SU-DHL-6 (cell line): Measurements from ENCODE around the gene GET4.

Experiments used
- H2AFZ ChIP-seq: fragments of 200-600 bp; sonication (generic); 2 replicates; pipeline ENCODE4 v1.6.1; 2014; ENCODE audit warnings: low read depth, mild to moderate bottlenecking, moderate library complexity, mixed read lengths, antibody characterized with exemption, low read length; ENCODE audit not compliant: severe bottlenecking
- H3F3A ChIP-seq: fragments of 200-600 bp; shearing (Covaris generic); 2 replicates; pipeline ENCODE4 v1.6.0; 2016; ENCODE audit warnings: antibody characterized with exemption, mild to moderate bottlenecking; ENCODE audit not compliant: insufficient read depth
- H3K27ac ChIP-seq: fragments of 200-600 bp; sonication (generic); 2 replicates; pipeline ENCODE4 v1.5.1; 2016; ENCODE audit warnings: low read depth, mild to moderate bottlenecking, low read length, moderate library complexity, mixed read lengths
- H3K27me3 ChIP-seq: fragments of 200-600 bp; sonication (generic), shearing (Covaris generic); 2 replicates; pipeline ENCODE4 v1.6.0; 2014; ENCODE audit warnings: mild to moderate bottlenecking, low read length
- H3K36me3 ChIP-seq: fragments of 200-600 bp; sonication (generic); 2 replicates; pipeline ENCODE4 v1.6.1; 2014; ENCODE audit warnings: mild to moderate bottlenecking, low read length, mixed read lengths
- H3K4me2 ChIP-seq: fragments of 300-600, 200-600 bp; shearing (Covaris generic), sonication (generic); 2 replicates; pipeline ENCODE4 v1.6.0; 2014; ENCODE audit warnings: low read length, low read depth, mild to moderate bottlenecking; ENCODE audit not compliant: poor library complexity, severe bottlenecking
- H3K4me3 ChIP-seq: fragments of 200-600 bp; sonication (generic); 2 replicates; pipeline ENCODE4 v1.5.1; 2014; ENCODE audit warnings: antibody characterized with exemption, low read length, mild to moderate bottlenecking, mixed read lengths; ENCODE audit not compliant: insufficient read depth, poor library complexity, severe bottlenecking
- H3K79me2 ChIP-seq: fragments of 200-600 bp; sonication (generic); 2 replicates; pipeline ENCODE4 v1.6.1; 2014; ENCODE audit warnings: mild to moderate bottlenecking, low read length, moderate library complexity; ENCODE audit not compliant: insufficient read depth
- H3K9ac ChIP-seq: fragments of 200-600 bp; sonication (generic); 2 replicates; pipeline ENCODE4 v1.7.0; 2014; ENCODE audit warnings: mild to moderate bottlenecking, low read length
- H3K9me2 ChIP-seq: fragments of 200-600 bp; sonication (generic); replicated peaks from 2 replicates; pipeline ENCODE4 v1.6.1; 2014; ENCODE audit warnings: low read length; ENCODE audit not compliant: insufficient read depth
- H3K9me3 ChIP-seq: fragments of 200-600 bp; sonication (generic); 2 replicates; pipeline ENCODE4 v1.6.1; 2014; ENCODE audit warnings: low read length, mixed read lengths; ENCODE audit not compliant: insufficient read depth
- H4K20me1 ChIP-seq: fragments of 200-600 bp; sonication (generic); 2 replicates; pipeline ENCODE4 v1.6.1; 2014; ENCODE audit warnings: low read depth, mild to moderate bottlenecking, antibody characterized with exemption, low read length, moderate library complexity, mixed read lengths
- EZH2phosphoT487 ChIP-seq: fragments of 200-600 bp; sonication (generic), shearing (Covaris generic); conservative IDR thresholded peaks from 2 replicates; pipeline ENCODE4 v1.6.1; 2018; ENCODE audit warnings: mild to moderate bottlenecking, antibody characterized with exemption, low read length, moderate library complexity, mixed read lengths
- TF ChIP-seq, protein P1 (sequence below): fragments of 200-600 bp; sonication (generic); IDR thresholded peaks from one replicate; pipeline ENCODE4 v1.5.1; 2017; ENCODE audit warnings: antibody characterized with exemption, mild to moderate bottlenecking, low read length, moderate library complexity; ENCODE audit not compliant: insufficient read depth, poor library complexity, severe bottlenecking

GET4 gene

GRCh38 chr7:833601-834258, 42.6 kb upstream of the GET4 start:
- H3K4me2 ChIP-seq = no peak overlapping the region
- no peak overlapping the region for H2AFZ ChIP-seq
- no peaks in the 10 kb centered on the region for H3K9me2 ChIP-seq
- H3K4me3 ChIP-seq = no peak overlapping the region
- no peaks in the 10 kb centered on the region for H3F3A ChIP-seq
- H3K36me3 ChIP-seq = no peaks in the 10 kb centered on the region
- no peak for TF ChIP-seq EZH2phosphoT487
- TF ChIP-seq, protein P1, sequence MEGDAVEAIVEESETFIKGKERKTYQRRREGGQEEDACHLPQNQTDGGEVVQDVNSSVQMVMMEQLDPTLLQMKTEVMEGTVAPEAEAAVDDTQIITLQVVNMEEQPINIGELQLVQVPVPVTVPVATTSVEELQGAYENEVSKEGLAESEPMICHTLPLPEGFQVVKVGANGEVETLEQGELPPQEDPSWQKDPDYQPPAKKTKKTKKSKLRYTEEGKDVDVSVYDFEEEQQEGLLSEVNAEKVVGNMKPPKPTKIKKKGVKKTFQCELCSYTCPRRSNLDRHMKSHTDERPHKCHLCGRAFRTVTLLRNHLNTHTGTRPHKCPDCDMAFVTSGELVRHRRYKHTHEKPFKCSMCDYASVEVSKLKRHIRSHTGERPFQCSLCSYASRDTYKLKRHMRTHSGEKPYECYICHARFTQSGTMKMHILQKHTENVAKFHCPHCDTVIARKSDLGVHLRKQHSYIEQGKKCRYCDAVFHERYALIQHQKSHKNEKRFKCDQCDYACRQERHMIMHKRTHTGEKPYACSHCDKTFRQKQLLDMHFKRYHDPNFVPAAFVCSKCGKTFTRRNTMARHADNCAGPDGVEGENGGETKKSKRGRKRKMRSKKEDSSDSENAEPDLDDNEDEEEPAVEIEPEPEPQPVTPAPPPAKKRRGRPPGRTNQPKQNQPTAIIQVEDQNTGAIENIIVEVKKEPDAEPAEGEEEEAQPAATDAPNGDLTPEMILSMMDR = no peak
- H3K27me3 ChIP-seq = no peaks in the 10 kb centered on the region
- no peaks in the 10 kb centered on the region; the same call in none of the 2 replicates for H4K20me1 ChIP-seq
- H3K79me2 ChIP-seq = peaks cover 45% of the 10 kb centered on the region
- no peak overlapping the region for H3K27ac ChIP-seq
- no peak overlapping the region for H3K9ac ChIP-seq
- no peaks in the 10 kb centered on the region for H3K9me3 ChIP-seq

DNA sequence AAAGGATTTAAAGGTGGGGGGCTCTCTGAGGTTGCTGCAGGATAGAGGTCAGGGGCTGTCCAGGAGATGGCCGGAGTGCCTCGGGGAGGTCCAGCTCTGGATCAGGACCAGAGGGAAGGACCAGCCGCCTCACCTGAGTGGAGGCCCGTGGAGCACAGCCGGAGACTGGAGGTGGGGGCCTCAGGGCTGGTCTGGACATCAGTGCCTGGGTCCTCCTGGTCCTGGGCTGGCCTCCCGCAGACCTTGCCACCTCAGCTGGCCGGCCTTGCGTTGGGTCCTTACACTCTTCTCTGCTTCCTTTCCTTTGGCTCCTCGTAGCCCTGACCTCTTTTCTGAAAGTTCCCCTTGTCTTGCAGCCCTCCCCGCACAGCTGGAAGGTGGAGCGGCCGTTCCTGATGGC, 42.1 kb upstream of the GET4 start:
- H3K36me3 ChIP-seq = no peaks in the 10 kb centered on the region
- H3K4me2 ChIP-seq = no peak overlapping the region
- H3F3A ChIP-seq = no peaks in the 10 kb centered on the region
- no peaks in the 10 kb centered on the region; the same call in 1 of the 2 replicates for H4K20me1 ChIP-seq
- no peak for TF ChIP-seq EZH2phosphoT487
- TF ChIP-seq, protein P1 = no peak
- no peaks in the 10 kb centered on the region for H3K9me3 ChIP-seq
- H2AFZ ChIP-seq = no peak overlapping the region
- peaks cover 39% of the 10 kb centered on the region for H3K79me2 ChIP-seq
- no peaks in the 10 kb centered on the region for H3K27me3 ChIP-seq
- H3K9me2 ChIP-seq = no peaks in the 10 kb centered on the region
- H3K4me3 ChIP-seq = no peak overlapping the region
- no peak overlapping the region for H3K9ac ChIP-seq
- no peak overlapping the region for H3K27ac ChIP-seq

- H3K9ac ChIP-seq = no peak overlapping the region
- peaks cover 32% of the 10 kb centered on the region for H3K79me2 ChIP-seq
- no peak overlapping the region for H3K27ac ChIP-seq
- H4K20me1 ChIP-seq = no peaks in the 10 kb centered on the region
- H3K4me3 ChIP-seq = no peak overlapping the region
- H3K27me3 ChIP-seq = no peaks in the 10 kb centered on the region
- no peak overlapping the region for H3K4me2 ChIP-seq
- TF ChIP-seq, protein P1 = no peak
- TF ChIP-seq EZH2phosphoT487 = no peak
- H3K9me3 ChIP-seq = no peaks in the 10 kb centered on the region
- no peaks in the 10 kb centered on the region for H3K9me2 ChIP-seq
- no peaks in the 10 kb centered on the region for H3F3A ChIP-seq
- H3K36me3 ChIP-seq = no peaks in the 10 kb centered on the region
- H2AFZ ChIP-seq = no peak overlapping the region
Observed at GRCh38 chr7:835021-835420, 41.3 kb upstream of the GET4 start.
